ENCODE data around the gene SNX19. TPM values are rescaled to one million over a fixed set of nuclear protein-coding genes. Genes with fewer than 3 reads are reported as not detected.

Gene SNX19
- total RNA-seq, 1 donor from 2014 or later, result 56.3 TPM

GRCh38 chr11:130897262-130898182 lies 18.8 kb downstream of the SNX19 start:
- Mint-ChIP-seq H3K27ac (no peak overlapping the region), H3K9me3 (ENCODE audit: low read depth) (no peaks in the 10 kb centered on the region), H3K4me3 (ENCODE audit: low read depth) (no peak overlapping the region), H3K4me1 (ENCODE audit: low read depth) (no peaks in the 10 kb centered on the region), H3K27me3 (no peaks in the 10 kb centered on the region), H3K36me3 (ENCODE audit: insufficient read depth) (peaks cover 32% of the 10 kb centered on the region)
- no peak for TF ChIP-seq CTCF (IDR thresholded peaks at IDR 0.05; ENCODE audit: unreplicated experiment)
- no peak for DNase-seq (ENCODE audit: low spot score, unreplicated experiment)

GRCh38 chr11:130894322-130895025 lies 21.8 kb downstream of the SNX19 start:
- no peak overlapping the region for H3K4me3 Mint-ChIP-seq (ENCODE audit: low read depth)
- no peak overlapping the region for H3K27ac Mint-ChIP-seq
- TF ChIP-seq CTCF (IDR thresholded peaks at IDR 0.05; ENCODE audit: unreplicated experiment), result peak; percentile 93
- DNase-seq (ENCODE audit: low spot score, unreplicated experiment), result peak; percentile 42
- no peaks in the 10 kb centered on the region for H3K27me3 Mint-ChIP-seq
- no peaks in the 10 kb centered on the region for H3K4me1 Mint-ChIP-seq (ENCODE audit: low read depth)
- peaks cover 23% of the 10 kb centered on the region for H3K36me3 Mint-ChIP-seq (ENCODE audit: insufficient read depth)
- no peaks in the 10 kb centered on the region for H3K9me3 Mint-ChIP-seq (ENCODE audit: low read depth)

GRCh38 chr11:130892861-130893260 lies 23.4 kb downstream of the SNX19 start:
- H3K9me3 Mint-ChIP-seq (ENCODE audit: low read depth), result no peaks in the 10 kb centered on the region
- no peaks in the 10 kb centered on the region for H3K4me1 Mint-ChIP-seq (ENCODE audit: low read depth)
- TF ChIP-seq CTCF (IDR thresholded peaks at IDR 0.05; ENCODE audit: unreplicated experiment), result no peak
- no peaks in the 10 kb centered on the region for H3K27me3 Mint-ChIP-seq
- no peak overlapping the region for H3K4me3 Mint-ChIP-seq (ENCODE audit: low read depth)
- no peak for DNase-seq (ENCODE audit: low spot score, unreplicated experiment)
- H3K36me3 Mint-ChIP-seq (ENCODE audit: insufficient read depth), result peaks cover 16% of the 10 kb centered on the region
- no peak overlapping the region for H3K27ac Mint-ChIP-seq

- Mint-ChIP-seq H3K9me3 (ENCODE audit: low read depth) (no peaks in the 10 kb centered on the region), H3K36me3 (ENCODE audit: insufficient read depth) (peaks cover 16% of the 10 kb centered on the region), H3K4me1 (ENCODE audit: low read depth) (no peaks in the 10 kb centered on the region), H3K27me3 (no peaks in the 10 kb centered on the region), H3K4me3 (ENCODE audit: low read depth) (no peak overlapping the region), H3K27ac (no peak overlapping the region)
- TF ChIP-seq CTCF (IDR thresholded peaks at IDR 0.05; ENCODE audit: unreplicated experiment), result no peak
- DNase-seq (ENCODE audit: low spot score, unreplicated experiment), result no peak
Observed at GRCh38 chr11:130891326-130891725, 25.0 kb downstream of the SNX19 start.

- no peaks in the 10 kb centered on the region for H3K4me1 Mint-ChIP-seq (ENCODE audit: low read depth)
- no peak overlapping the region for H3K27ac Mint-ChIP-seq
- no peak for DNase-seq (ENCODE audit: low spot score, unreplicated experiment)
- H3K27me3 Mint-ChIP-seq, result no peaks in the 10 kb centered on the region
- TF ChIP-seq CTCF (IDR thresholded peaks at IDR 0.05; ENCODE audit: unreplicated experiment), result no peak
- H3K36me3 Mint-ChIP-seq (ENCODE audit: insufficient read depth), result peaks cover 11% of the 10 kb centered on the region
- H3K9me3 Mint-ChIP-seq (ENCODE audit: low read depth), result no peaks in the 10 kb centered on the region
- no peak overlapping the region for H3K4me3 Mint-ChIP-seq (ENCODE audit: low read depth)
Observed at GRCh38 chr11:130890039-130890745, 26.1 kb downstream of the SNX19 start.
